ENCODE results near the gene P2RX5. TPM values are rescaled to one million over a fixed set of nuclear protein-coding genes. Genes with fewer than 3 reads are reported as not detected.

The P2RX5 gene
- total RNA-seq, 4 donors from 2014 or later: 0.96 to 2.0 TPM; not detected in 2

DNA sequence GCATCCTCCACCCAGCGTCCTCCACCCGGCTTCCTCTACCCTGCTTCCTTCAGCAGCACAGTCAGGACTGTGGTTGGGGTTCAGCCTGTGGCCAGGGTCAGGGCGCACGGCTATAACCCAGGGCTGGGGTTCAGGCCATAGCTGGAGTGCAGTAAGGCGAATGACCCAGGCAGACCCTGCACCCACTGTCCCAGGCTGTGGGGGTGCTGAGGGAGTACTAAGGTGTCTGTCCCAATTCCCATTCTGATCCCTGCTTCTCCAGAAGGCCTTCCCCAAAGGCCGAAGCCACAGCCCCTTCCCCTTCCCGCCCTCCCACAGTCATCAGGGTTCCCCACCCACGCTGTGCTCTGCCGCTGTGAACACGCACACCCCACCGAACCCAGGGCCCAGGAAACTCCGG lies 14.9 kb downstream of the P2RX5 start:
- peaks cover 74% of the 10 kb centered on the region for H3K27me3 ChIP-seq
- H3K27ac ChIP-seq: no peak overlapping the region
- no peaks in the 10 kb centered on the region for H3K9me3 ChIP-seq
- WGBS, 2 donors (ENCODE audit: low coverage in 1 of 2): 60 to 78% methylated on average over 1 to 3 of the region's 12 CpGs
- TF ChIP-seq POLR2AphosphoS5 (IDR thresholded peaks at IDR 0.05) (no peak), POLR2A (IDR thresholded peaks at IDR 0.05) (no peak), EP300 (IDR thresholded peaks at IDR 0.05) (no peak)
- TF ChIP-seq, protein P1, sequence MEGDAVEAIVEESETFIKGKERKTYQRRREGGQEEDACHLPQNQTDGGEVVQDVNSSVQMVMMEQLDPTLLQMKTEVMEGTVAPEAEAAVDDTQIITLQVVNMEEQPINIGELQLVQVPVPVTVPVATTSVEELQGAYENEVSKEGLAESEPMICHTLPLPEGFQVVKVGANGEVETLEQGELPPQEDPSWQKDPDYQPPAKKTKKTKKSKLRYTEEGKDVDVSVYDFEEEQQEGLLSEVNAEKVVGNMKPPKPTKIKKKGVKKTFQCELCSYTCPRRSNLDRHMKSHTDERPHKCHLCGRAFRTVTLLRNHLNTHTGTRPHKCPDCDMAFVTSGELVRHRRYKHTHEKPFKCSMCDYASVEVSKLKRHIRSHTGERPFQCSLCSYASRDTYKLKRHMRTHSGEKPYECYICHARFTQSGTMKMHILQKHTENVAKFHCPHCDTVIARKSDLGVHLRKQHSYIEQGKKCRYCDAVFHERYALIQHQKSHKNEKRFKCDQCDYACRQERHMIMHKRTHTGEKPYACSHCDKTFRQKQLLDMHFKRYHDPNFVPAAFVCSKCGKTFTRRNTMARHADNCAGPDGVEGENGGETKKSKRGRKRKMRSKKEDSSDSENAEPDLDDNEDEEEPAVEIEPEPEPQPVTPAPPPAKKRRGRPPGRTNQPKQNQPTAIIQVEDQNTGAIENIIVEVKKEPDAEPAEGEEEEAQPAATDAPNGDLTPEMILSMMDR (IDR thresholded peaks at IDR 0.05): no peak
- H3K36me3 ChIP-seq: no peaks in the 10 kb centered on the region
- ATAC-seq: no peak
- H3K4me3 ChIP-seq: no peak overlapping the region
- no peaks in the 10 kb centered on the region for H3K4me1 ChIP-seq

DNA sequence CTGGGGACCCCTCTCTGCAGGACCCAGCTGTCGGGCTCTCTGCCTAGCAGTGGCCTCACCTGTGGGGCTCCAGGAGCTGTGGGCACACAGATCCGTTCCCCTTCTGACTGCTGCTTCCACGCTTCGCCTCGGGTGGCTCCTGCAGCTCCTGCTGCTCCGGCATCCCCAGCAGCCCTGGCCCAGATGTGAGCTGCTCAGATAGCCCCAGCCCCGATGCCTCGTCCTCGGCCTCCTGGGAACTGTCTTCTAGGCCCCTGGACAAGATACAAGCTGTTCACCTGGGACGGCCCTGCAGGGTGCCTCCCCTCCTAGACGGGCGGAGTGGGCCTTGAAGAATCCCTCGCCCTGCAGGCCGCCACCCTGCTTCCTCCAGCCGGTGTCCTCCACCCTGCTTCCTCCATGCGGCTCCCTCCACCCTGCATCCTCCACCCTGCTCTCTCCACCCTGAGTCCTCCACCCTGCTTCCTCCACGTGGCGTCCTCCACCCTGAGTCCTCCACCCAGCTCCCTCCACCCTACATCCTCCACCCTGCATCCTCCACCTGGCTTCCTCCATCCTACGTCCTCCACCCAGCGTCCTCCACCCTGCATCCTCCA lies 16.3 kb downstream of the P2RX5 start:
- ATAC-seq: no peak
- Histone ChIP-seq H3K36me3 (no peaks in the 10 kb centered on the region), H3K4me1 (no peaks in the 10 kb centered on the region), H3K27me3 (peaks cover 64% of the 10 kb centered on the region), H3K4me3 (no peak overlapping the region), H3K27ac (no peak overlapping the region), H3K9me3 (no peaks in the 10 kb centered on the region)
- TF ChIP-seq POLR2A (IDR thresholded peaks at IDR 0.05) (no peak), POLR2AphosphoS5 (IDR thresholded peaks at IDR 0.05) (no peak), EP300 (IDR thresholded peaks at IDR 0.05) (no peak)
- TF ChIP-seq, protein P1 (IDR thresholded peaks at IDR 0.05): no peak
- WGBS, 2 donors (ENCODE audit: low coverage in 1 of 2): 59 to 67% methylated on average over 7 to 8 of the region's 20 CpGs

DNA sequence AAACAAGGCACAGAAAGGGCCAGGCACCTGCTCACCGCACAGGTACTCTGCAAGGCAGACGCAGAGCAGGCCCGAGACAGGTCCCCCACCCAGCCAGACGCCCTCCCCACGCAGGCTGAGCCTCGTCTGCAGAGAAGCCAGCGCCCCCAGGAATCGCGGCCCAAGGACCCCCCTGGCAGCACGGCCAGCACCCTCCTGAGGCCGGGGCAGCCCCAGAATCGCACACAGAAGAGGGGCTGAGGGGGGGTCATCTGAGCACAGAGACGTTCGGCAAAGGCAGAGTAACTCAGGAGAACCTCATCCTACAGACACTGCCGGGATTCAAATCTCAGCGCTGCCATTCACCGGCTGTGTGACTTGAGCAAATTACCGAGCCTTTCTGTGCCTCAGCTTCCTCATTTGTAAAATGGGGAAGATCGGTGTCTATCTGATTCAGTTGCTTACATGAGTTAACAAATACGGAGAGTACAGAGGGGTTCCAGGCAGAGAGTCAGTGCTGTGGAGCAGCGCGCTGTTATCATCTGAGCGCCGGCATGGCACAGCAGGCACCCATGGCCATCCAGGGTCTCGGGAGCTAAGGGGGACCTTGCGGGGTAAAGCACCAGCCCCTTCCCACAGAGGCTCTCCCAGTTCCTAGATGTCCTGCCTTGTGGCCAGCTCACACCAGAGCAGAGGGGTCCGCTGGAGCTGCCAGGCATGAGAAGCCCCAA lies 17.0 kb downstream of the P2RX5 start:
- Histone ChIP-seq H3K36me3 (no peaks in the 10 kb centered on the region), H3K27me3 (peaks cover 58% of the 10 kb centered on the region), H3K27ac (no peak overlapping the region), H3K9me3 (no peaks in the 10 kb centered on the region), H3K4me3 (no peak overlapping the region), H3K4me1 (no peaks in the 10 kb centered on the region)
- WGBS, 2 donors (ENCODE audit: low coverage in 1 of 2): 50 to 73% methylated on average over 1 to 8 of the region's 27 CpGs
- no peak for TF ChIP-seq POLR2AphosphoS5 (IDR thresholded peaks at IDR 0.05)
- TF ChIP-seq POLR2A (IDR thresholded peaks at IDR 0.05): no peak
- no peak for TF ChIP-seq EP300 (IDR thresholded peaks at IDR 0.05)
- TF ChIP-seq, protein P1 (IDR thresholded peaks at IDR 0.05): no peak
- ATAC-seq: no peak

DNA sequence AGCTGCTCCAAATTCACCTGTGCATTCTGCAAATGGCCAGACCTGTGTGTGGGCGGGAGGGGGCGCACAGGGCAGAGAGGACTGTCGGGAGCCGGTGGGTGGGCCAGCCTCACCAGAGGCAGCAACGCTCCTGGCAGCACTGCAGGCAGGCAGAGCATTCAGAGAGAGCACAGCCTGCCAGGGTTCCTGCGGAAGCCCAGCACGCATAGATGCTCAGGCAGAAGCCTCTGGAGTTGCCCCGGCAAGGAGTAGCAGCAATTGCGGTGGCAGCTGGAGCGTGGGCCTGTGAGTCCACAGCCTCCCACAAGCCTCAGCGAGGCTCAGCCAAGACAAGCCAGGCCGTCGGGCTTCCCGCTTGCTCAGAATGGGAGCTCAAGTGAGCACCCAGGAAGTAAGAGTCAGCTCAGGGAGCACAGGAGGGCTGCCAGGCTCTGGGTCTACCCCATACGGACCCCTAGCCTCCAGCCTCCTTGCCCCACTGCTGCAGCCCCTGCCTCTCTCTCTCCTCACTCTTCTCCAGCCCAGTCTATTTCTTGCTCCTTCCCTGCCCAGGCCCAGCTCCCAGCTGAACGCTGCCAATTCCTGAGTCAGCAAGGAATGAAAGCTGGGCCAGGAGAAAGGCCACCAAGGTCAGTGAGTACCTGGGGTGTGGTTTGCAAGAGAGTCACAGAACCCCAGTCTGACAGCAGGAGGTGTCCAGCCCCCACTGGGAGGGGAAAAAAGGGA lies 17.7 kb downstream of the P2RX5 start:
- no peak for TF ChIP-seq POLR2AphosphoS5 (IDR thresholded peaks at IDR 0.05)
- no peak for TF ChIP-seq POLR2A (IDR thresholded peaks at IDR 0.05)
- TF ChIP-seq EP300 (IDR thresholded peaks at IDR 0.05): no peak
- TF ChIP-seq, protein P1 (IDR thresholded peaks at IDR 0.05): no peak
- Histone ChIP-seq H3K4me3 (no peak overlapping the region), H3K36me3 (no peaks in the 10 kb centered on the region), H3K9me3 (no peaks in the 10 kb centered on the region), H3K27ac (no peak overlapping the region), H3K27me3 (peaks cover 50% of the 10 kb centered on the region), H3K4me1 (no peaks in the 10 kb centered on the region)
- WGBS, 2 donors (ENCODE audit: low coverage in 1 of 2): 62% methylated on average over 6 of the region's 16 CpGs; no CpG with 5 or more reads in 1 of the 2 donors
- no peak for ATAC-seq

Data from gastroesophageal sphincter (tissue), 4 donors.